ENCODE results near the gene IDH3A.

DNA sequence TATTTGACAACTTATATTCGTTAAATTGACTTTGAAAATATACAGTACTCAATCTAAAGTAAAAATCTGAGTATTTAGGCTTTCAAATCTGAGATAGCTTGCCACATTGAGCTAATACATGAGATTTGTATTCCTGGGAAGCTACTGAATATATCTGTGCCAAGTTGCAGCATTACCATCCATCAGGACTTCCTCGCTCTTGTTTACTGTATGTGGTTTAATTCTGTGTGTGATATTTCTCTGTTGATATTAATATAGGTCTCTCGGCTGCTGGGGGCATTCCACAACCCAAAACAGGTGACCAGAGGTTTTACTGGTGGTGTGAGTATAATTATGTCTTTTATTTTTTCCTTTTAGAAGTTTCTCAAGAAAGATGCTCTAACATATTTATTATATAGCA is 5.8 kb downstream of the IDH3A start:
- TF ChIP-seq, protein P1, sequence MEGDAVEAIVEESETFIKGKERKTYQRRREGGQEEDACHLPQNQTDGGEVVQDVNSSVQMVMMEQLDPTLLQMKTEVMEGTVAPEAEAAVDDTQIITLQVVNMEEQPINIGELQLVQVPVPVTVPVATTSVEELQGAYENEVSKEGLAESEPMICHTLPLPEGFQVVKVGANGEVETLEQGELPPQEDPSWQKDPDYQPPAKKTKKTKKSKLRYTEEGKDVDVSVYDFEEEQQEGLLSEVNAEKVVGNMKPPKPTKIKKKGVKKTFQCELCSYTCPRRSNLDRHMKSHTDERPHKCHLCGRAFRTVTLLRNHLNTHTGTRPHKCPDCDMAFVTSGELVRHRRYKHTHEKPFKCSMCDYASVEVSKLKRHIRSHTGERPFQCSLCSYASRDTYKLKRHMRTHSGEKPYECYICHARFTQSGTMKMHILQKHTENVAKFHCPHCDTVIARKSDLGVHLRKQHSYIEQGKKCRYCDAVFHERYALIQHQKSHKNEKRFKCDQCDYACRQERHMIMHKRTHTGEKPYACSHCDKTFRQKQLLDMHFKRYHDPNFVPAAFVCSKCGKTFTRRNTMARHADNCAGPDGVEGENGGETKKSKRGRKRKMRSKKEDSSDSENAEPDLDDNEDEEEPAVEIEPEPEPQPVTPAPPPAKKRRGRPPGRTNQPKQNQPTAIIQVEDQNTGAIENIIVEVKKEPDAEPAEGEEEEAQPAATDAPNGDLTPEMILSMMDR (conservative IDR thresholded peaks at IDR 0.05; ENCODE audit: low read length): no peak
- no peak for TF ChIP-seq EZH2phosphoT487 (IDR thresholded peaks at IDR 0.05; ENCODE audit: borderline replicate concordance, low read depth, low read length)
